ENCODE measurements around the gene ITPKC.

ITPKC gene

GRCh38 chr19:40705362-40705651 is 11.6 kb upstream of the ITPKC start:
- ATAC-seq (ENCODE audit: insufficient read depth, low read depth), result no peak
- Histone ChIP-seq H2AFZ (ENCODE audit: low read depth, low read length) (no peak overlapping the region), H3K4me3 (ENCODE audit: low read depth in 1 of 2, low read length in 2 of 2) (no peak overlapping the region), H3K36me3 (ENCODE audit: insufficient read depth, low read length) (peaks cover 43% of the 10 kb centered on the region), H3K9ac (ENCODE audit: low read depth, low read length) (no peak overlapping the region), H3K79me2 (ENCODE audit: insufficient read depth, low read length) (no peaks in the 10 kb centered on the region), H3K4me2 (ENCODE audit: insufficient read depth, low read length) (no peak overlapping the region), H4K20me1 (ENCODE audit: insufficient read depth, low read length) (no peaks in the 10 kb centered on the region), H3K27ac (ENCODE audit: low read length) (no peak overlapping the region), H3K9me3 (ENCODE audit: insufficient read depth, low read length, severe bottlenecking) (no peaks in the 10 kb centered on the region), H3K27me3 (ENCODE audit: insufficient read depth, low read length, poor library complexity) (no peaks in the 10 kb centered on the region), H3K4me1 (ENCODE audit: insufficient read depth, low read length) (no peaks in the 10 kb centered on the region)
- no peak for TF ChIP-seq EZH2 (IDR thresholded peaks at IDR 0.05; ENCODE audit: borderline replicate concordance, low read depth, low read length, severe bottlenecking)
- no peak for TF ChIP-seq CTCF (IDR thresholded peaks at IDR 0.05; ENCODE audit: borderline replicate concordance, extremely low read depth, low read length, poor library complexity, severe bottlenecking)
- no peak for DNase-seq

GRCh38 chr19:40705950-40706619 is 10.8 kb upstream of the ITPKC start:
- TF ChIP-seq EZH2 (IDR thresholded peaks at IDR 0.05; ENCODE audit: borderline replicate concordance, low read depth, low read length, severe bottlenecking) (no peak), CTCF (IDR thresholded peaks at IDR 0.05; ENCODE audit: borderline replicate concordance, extremely low read depth, low read length, poor library complexity, severe bottlenecking) (no peak)
- H3K4me2 ChIP-seq (ENCODE audit: insufficient read depth, low read length), result no peak overlapping the region
- no peaks in the 10 kb centered on the region for H3K79me2 ChIP-seq (ENCODE audit: insufficient read depth, low read length)
- H3K27ac ChIP-seq (ENCODE audit: low read length), result no peak overlapping the region
- no peak for DNase-seq
- H2AFZ ChIP-seq (ENCODE audit: low read depth, low read length), result no peak overlapping the region
- no peaks in the 10 kb centered on the region for H4K20me1 ChIP-seq (ENCODE audit: insufficient read depth, low read length)
- no peaks in the 10 kb centered on the region for H3K27me3 ChIP-seq (ENCODE audit: insufficient read depth, low read length, poor library complexity)
- no peaks in the 10 kb centered on the region for H3K4me1 ChIP-seq (ENCODE audit: insufficient read depth, low read length)
- no peak overlapping the region for H3K9ac ChIP-seq (ENCODE audit: low read depth, low read length)
- H3K4me3 ChIP-seq (ENCODE audit: low read depth in 1 of 2, low read length in 2 of 2), result no peak overlapping the region
- no peak for ATAC-seq (ENCODE audit: insufficient read depth, low read depth)
- H3K9me3 ChIP-seq (ENCODE audit: insufficient read depth, low read length, severe bottlenecking), result no peaks in the 10 kb centered on the region
- peaks cover 43% of the 10 kb centered on the region for H3K36me3 ChIP-seq (ENCODE audit: insufficient read depth, low read length)

- no peaks in the 10 kb centered on the region for H3K79me2 ChIP-seq (ENCODE audit: insufficient read depth, low read length)
- H3K4me1 ChIP-seq (ENCODE audit: insufficient read depth, low read length), result no peaks in the 10 kb centered on the region
- no peaks in the 10 kb centered on the region for H3K27me3 ChIP-seq (ENCODE audit: insufficient read depth, low read length, poor library complexity)
- no peak overlapping the region for H3K27ac ChIP-seq (ENCODE audit: low read length)
- H2AFZ ChIP-seq (ENCODE audit: low read depth, low read length), result no peak overlapping the region
- no peak overlapping the region for H3K9ac ChIP-seq (ENCODE audit: low read depth, low read length)
- no peak for ATAC-seq (ENCODE audit: insufficient read depth, low read depth)
- H3K9me3 ChIP-seq (ENCODE audit: insufficient read depth, low read length, severe bottlenecking), result no peaks in the 10 kb centered on the region
- DNase-seq, result no peak
- no peak overlapping the region for H3K4me3 ChIP-seq (ENCODE audit: low read depth in 1 of 2, low read length in 2 of 2)
- peaks cover 31% of the 10 kb centered on the region for H3K36me3 ChIP-seq (ENCODE audit: insufficient read depth, low read length)
- TF ChIP-seq EZH2 (IDR thresholded peaks at IDR 0.05; ENCODE audit: borderline replicate concordance, low read depth, low read length, severe bottlenecking) (no peak), CTCF (IDR thresholded peaks at IDR 0.05; ENCODE audit: borderline replicate concordance, extremely low read depth, low read length, poor library complexity, severe bottlenecking) (no peak)
- no peaks in the 10 kb centered on the region for H4K20me1 ChIP-seq (ENCODE audit: insufficient read depth, low read length)
- no peak overlapping the region for H3K4me2 ChIP-seq (ENCODE audit: insufficient read depth, low read length)
Observed at GRCh38 chr19:40707615-40708014, 9.3 kb upstream of the ITPKC start.
